Tibial nerve (tissue), 4 donors: ENCODE data around the gene CRELD1.

ENCODE experiments used
- EP300 ChIP-seq, 2 donors: sonication (generic); formaldehyde crosslinking; IDR thresholded peaks; one replicate each; pipeline ENCODE4 v1.6.1; 2017; ENCODE audit warnings: antibody characterized with exemption in 2 of 2, mild to moderate bottlenecking in 1 of 2
- TF ChIP-seq, protein P1 (sequence below), 5 experiments: fragments of 200-600 bp in 3 of 5; fragments of 450-650 bp in 2 of 5; sonication (generic) in 3 of 5; IDR thresholded peaks; one replicate each; pipeline ENCODE4 v1.5.1; 2016 to 2019; ENCODE audit warnings: antibody characterized with exemption in 5 of 5, mild to moderate bottlenecking in 3 of 5, moderate library complexity in 2 of 5

DNA sequence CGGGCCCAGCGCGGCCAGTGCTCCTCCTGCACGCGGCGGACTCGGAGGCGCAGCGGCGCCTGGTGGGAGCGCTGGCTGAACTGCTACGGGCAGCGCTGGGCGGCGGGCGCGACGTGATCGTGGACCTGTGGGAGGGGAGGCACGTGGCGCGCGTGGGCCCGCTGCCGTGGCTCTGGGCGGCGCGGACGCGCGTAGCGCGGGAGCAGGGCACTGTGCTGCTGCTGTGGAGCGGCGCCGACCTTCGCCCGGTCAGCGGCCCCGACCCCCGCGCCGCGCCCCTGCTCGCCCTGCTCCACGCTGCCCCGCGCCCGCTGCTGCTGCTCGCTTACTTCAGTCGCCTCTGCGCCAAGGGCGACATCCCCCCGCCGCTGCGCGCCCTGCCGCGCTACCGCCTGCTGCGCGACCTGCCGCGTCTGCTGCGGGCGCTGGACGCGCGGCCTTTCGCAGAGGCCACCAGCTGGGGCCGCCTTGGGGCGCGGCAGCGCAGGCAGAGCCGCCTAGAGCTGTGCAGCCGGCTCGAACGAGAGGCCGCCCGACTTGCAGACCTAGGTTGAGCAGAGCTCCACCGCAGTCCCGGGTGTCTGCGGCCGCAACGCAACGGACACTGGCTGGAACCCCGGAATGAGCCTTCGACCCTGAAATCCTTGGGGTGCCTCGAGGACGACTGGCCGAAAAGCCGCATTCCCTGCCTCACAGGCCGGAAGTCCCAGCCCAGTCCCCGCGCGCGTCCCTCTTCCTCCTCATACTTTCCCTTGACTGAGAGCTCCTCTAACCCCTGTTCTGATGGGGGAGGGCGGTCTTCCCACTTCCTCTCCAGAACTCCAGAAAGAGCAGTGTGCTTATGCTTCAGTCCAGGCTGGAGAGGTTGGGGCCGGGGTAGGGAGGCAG is 18.1 kb upstream of the CRELD1 start:
- TF ChIP-seq EP300 (IDR thresholded peaks at IDR 0.05): peak in 1 of 2 donors; percentile 56
- TF ChIP-seq, protein P1, sequence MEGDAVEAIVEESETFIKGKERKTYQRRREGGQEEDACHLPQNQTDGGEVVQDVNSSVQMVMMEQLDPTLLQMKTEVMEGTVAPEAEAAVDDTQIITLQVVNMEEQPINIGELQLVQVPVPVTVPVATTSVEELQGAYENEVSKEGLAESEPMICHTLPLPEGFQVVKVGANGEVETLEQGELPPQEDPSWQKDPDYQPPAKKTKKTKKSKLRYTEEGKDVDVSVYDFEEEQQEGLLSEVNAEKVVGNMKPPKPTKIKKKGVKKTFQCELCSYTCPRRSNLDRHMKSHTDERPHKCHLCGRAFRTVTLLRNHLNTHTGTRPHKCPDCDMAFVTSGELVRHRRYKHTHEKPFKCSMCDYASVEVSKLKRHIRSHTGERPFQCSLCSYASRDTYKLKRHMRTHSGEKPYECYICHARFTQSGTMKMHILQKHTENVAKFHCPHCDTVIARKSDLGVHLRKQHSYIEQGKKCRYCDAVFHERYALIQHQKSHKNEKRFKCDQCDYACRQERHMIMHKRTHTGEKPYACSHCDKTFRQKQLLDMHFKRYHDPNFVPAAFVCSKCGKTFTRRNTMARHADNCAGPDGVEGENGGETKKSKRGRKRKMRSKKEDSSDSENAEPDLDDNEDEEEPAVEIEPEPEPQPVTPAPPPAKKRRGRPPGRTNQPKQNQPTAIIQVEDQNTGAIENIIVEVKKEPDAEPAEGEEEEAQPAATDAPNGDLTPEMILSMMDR (IDR thresholded peaks at IDR 0.05): peak; percentile 32 to 79 (median 66)
